Suprapubic skin (tissue), 3 donors: Measurements from ENCODE around the gene TGDS.
"Not testable (repeated sequence)": the region's sequence is repeated elsewhere in the genome, so short reads cannot be mapped to it uniquely, and the experiment has no call there.

Experiments
- CTCF ChIP-seq, 2 donors: fragments of 200-600 bp in 1 of 2; fragments of 450-650 bp in 1 of 2; sonication (generic) in 1 of 2; IDR thresholded peaks; one replicate each; pipeline ENCODE4 v1.5.1; 2016 to 2019; ENCODE audit warnings: antibody characterized with exemption in 2 of 2, mild to moderate bottlenecking in 1 of 2, moderate library complexity in 1 of 2
- POLR2AphosphoS5 ChIP-seq, 3 donors: sonication (generic); formaldehyde crosslinking; IDR thresholded peaks; one replicate each; pipeline ENCODE4 v1.6.1; 2017; ENCODE audit warnings: antibody characterized with exemption in 3 of 3

- not testable (repeated sequence) for TF ChIP-seq POLR2AphosphoS5, CTCF (IDR thresholded peaks at IDR 0.05)
Measured at GRCh38 chr13:94636096-94636495, 40.1 kb upstream of the TGDS start.
